Nucleus accumbens (tissue), 56 donors: ENCODE data around the gene EBF3.
A peak's percentile ranks its signal among the peaks of the same experiment; 100 is the strongest.

Experiments used
- DNase-seq, 56 donors: peaks; one replicate each; lab custom pipeline; 2025; lab: John Stamatoyannopoulos, UW

The EBF3 gene

DNA sequence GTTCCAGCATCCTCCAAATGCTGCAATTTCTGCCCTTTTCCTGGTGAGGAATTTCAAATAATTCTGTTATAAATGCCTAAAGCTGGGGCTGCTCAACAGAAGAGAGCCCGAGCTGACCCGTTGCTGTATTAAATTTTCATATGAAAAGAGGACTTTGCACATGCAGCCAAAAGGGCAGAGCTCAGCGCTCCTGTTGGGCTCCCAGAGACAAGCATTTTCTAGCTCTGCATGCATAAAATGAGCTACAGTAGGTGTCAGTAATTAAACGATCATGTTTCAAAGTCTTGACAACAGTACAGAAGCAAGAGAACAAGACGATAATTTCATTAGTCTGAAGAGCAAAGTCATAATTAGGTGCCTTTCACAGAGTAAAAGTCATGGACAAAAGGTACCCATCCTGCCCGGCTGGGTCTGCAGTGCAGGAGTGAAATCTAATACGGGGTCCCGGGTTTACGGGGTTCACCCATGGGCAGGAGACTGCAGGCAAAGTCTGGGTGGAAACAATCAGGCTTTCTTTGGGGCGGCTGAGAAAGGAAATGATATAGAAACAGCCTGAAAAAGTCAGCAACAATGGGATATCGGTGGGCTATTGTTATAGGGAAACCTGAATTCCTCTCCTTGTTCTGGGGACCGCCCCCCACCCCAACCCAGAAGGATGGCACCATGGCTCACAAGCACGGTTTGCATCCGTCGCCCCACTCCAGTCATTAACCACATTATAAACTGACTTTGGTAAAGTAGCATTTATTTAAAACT lies 66.0 kb downstream of the EBF3 start:
- DNase-seq: no peak

- no peak for DNase-seq
Observed at GRCh38 chr10:129896860-129897200, 67.2 kb downstream of the EBF3 start.

- peak in 1 of 56 donors; percentile 10 for DNase-seq
Observed at GRCh38 chr10:129896136-129896859, 67.8 kb downstream of the EBF3 start.

DNA sequence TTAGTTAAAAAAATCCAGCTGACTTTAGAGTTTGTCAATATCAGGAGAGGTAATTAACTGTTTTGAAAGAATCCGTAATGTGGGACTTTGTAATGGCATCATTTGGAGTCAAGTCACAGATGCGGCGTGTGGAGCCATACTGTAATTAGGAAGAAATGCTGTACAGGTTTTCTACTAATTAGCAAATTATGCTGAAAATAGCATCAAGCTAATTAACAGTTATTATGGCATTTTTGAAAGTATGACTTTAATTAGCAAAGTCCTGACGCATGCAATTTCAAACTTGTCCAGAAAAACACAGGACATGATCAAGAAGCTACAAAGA lies 68.3 kb downstream of the EBF3 start:
- DNase-seq: no peak

DNA sequence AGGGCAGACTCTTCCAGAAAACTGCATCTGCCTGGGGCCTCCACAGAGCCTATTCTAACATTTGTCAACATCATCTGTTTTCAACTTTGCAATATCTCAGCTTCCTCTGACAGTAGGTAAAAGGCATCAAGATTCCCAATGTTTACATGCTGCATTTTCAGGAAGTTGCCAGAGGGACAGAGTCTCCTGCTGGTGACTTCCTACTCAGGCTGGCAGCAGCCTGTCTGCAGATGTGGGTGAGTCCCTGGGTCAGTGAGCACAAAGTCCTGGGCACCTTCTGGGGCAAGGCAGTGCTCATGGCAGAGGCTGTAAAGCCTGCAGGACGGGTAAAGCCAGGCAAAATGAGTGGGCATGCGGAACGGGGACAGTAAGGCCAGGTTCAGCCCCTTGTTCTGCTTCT lies 69.4 kb downstream of the EBF3 start:
- no peak for DNase-seq

GRCh38 chr10:129893104-129894089 lies 70.7 kb downstream of the EBF3 start:
- no peak for DNase-seq

DNA sequence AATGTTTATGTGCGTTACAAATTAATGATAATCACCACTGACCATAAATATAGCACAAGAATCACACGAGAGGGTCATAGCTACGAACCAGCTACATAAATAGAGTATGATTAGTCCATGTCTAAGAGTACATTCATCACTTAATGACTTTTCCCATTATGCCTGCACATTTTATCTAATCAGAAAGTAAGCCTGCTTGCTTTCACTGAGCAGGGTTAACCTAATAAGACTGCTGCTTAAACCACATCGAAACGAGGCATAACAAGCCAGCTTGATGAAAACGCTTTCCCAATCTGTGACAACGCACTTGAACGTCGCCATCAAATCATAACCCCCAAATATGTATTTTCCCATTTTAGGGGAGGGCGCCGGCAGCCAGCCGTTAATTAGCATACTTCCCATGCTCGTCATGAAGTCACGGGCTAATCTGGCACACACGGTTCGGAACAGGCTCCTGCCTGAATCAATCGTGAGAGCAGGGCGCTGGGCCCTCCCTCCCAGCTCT lies 71.5 kb downstream of the EBF3 start:
- no peak for DNase-seq

DNA sequence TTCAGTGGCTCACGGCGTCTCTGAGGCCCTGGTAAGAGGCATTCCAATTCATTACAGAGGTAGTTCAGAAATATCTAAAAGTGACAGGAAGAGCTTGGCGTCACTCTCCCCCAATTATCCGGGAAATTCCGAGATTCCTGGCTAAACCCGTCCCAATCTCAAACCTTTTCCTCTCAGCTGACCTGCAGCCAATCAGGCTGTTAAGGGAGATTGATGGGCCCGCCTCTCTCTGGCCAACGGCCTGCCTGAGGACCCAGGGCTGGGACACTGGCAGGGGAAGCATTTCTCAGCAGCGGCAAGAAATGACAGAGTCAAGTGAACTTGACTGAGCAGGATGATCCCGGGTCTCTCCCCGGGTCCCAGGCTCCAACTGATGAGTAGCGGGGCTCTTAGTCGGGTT lies 72.3 kb downstream of the EBF3 start:
- DNase-seq: no peak

GRCh38 chr10:129890170-129890569 lies 73.9 kb downstream of the EBF3 start:
- DNase-seq: no peak

DNA sequence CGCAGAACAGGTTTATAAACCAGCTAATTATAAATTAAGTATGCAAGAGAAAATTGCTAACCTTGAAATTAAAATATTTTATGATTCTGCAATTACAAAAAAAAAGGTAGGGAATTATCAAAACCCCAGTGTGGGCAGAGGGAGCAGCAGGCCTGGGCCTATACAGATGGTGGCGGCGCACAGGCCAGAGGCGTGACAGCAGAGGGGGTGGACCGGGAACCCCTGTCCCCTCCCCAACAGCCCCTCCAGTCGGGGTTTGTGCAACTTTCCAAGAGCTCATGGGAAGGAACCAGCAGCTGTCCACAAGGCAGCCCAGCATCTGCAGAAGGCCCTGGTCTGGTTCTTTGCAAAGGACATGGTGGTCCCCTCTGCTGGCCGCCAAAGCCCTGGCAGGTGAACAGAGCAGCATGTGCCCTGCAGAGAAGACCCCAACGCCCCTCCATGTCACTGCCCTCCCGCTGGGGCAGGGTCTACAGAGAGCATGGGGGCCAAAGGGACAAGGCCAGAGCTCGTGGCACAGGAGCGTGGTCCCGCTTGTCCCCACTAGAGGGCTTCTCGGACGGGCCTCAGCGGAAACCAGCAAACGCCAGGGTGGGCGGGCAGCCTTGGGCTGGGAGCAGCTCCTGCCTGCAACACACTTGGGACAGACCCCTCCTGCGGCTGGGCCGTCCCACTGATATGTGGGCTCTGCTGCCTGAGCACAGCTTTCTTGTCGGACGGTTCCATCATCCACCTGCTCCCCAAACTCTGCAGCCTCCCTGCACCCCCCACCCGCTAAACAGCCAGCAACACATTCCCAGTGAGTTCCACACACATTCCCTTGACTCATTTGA lies 75.1 kb downstream of the EBF3 start:
- peak in 4 of 56 donors; percentile 2 to 28 (median 14) for DNase-seq

- no peak for DNase-seq
Observed at GRCh38 chr10:129887986-129888783, 75.9 kb downstream of the EBF3 start.

DNA sequence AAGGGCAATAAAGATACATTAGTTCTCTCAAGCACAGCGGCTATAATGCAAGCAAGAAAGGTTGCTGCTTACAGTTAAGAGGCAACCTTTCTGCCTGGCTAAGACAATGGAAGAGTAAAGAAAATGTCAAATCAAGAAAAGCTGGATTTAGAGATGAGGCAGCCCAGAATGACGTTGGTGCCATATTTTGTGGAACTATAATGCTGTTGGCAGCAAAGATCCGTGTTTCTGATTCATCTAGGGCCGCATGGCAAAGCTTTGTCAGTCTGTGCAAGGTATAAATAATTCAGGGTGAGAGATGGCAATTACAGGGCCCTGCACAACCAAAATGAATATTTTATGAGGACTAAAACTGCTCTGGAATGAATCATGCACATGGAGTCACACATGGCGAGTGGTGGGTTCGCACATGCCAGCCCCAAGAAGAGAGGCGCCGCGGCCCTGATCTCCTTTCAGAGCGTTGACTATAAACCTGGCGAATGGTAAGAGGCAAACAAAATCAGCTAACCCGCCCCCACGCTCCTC lies 76.6 kb downstream of the EBF3 start:
- DNase-seq: no peak

GRCh38 chr10:129886263-129886662 lies 77.8 kb downstream of the EBF3 start:
- no peak for DNase-seq

DNA sequence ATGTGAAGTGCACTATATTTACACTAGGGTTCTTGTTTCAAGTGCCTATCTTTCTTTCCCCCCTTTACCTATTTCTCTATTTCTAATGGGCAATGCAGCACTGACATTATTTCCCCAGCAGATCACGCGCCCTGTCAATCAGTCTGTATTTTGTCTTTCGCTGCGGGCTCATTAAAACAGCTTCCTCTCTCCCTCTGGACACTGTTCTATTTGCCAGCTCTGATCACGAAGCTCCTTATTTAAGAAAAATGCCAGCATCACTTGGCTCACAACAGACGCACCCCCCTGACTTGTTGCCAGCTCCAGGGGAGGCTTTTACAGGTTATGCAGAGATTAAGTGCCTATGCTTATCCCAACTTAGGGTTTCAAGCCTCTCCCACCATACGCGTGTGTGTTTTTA lies 78.5 kb downstream of the EBF3 start:
- DNase-seq: no peak

- no peak for DNase-seq
Observed at GRCh38 chr10:129884398-129885078, 79.5 kb downstream of the EBF3 start.

DNA sequence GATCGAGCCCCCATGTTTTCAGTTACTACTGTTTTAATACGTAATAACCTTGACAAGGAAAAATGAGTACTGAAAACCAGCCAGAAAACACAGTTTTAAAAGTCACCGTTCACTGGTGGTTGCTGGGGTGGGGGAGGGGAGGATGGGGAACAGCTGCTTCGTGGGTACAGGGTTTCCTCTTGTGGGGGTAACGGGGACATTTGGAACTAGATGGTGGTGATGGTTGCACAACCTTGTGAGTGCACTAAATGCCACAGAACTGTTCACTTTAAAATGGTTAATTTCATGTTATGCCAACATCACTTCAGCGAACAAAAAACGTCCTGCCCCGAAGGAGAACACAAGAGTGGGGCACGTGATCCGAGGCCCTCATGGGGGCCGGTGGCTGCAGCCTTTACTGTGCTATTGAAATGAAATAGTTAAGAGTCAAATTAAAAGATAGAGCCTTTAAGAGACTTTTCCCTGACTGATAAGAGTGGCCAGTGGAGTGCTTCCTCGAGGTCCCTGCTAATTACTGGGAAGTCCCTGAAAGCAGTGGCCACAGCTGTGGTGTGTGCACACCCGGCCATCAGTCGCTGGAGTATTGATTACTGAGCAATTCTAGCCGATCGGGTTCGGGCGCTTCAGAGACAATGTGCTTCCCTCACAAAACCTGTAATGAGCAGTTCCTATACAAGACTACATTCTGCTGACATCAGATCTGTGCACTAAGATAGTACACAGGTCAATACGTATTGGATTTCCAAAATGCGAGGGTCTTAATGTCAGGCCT lies 80.3 kb downstream of the EBF3 start:
- no peak for DNase-seq

- DNase-seq: no peak
Observed at GRCh38 chr10:129883029-129883428, 81.0 kb downstream of the EBF3 start.
